Lower leg skin (tissue), 4 donors: ENCODE results near the gene C8B. TPM values are rescaled to one million over a fixed set of nuclear protein-coding genes. Genes with fewer than 3 reads are reported as not detected.

Experiments
- DNase-seq, 2 donors: peaks; one replicate each; pipeline ENCODE4 v3.0.0-alpha.2; 2019; ENCODE audit warnings: low spot score in 2 of 2
- H3K4me3 ChIP-seq: fragments of 200-600 bp; sonication (generic); 2 replicates; pipeline ENCODE4 v1.5.1; 2017; ENCODE audit warnings: mild to moderate bottlenecking, low read depth; ENCODE audit not compliant: poor library complexity, severe bottlenecking
- CTCF ChIP-seq, 3 donors: fragments of 450-650 bp; IDR thresholded peaks; one replicate each; pipeline ENCODE4 v1.5.1; 2016; ENCODE audit warnings: antibody characterized with exemption in 3 of 3, mild to moderate bottlenecking in 3 of 3, moderate library complexity in 2 of 3
- POLR2A ChIP-seq, 2 donors: fragments of 450-650 bp; IDR thresholded peaks; one replicate each; pipeline ENCODE4 v1.6.1; 2016 to 2017; ENCODE audit warnings: antibody characterized with exemption in 2 of 2, mild to moderate bottlenecking in 1 of 2, moderate library complexity in 1 of 2
- WGBS, 2 donors: methylation state at CpG; one replicate each; pipeline ENCODE4 v1.1.5; 2018; 5-methylcytosine and 5-hydroxymethylcytosine counted together
- intact Hi-C: fragments of 100-400 bp; cut with DNase I; formaldehyde crosslinking; loops from one replicate; pipeline ENCODE4 v1.15.0; 2023; ENCODE audit warnings: low total_unique reads
- total RNA-seq, 4 donors: library from RNA; depleted of rRNA; stranded (reverse); fragments of >200 nt; gene quantifications; one replicate each; pipeline ENCODE4 v1.1.0, GENCODE V29; 2016

C8B gene
- total RNA-seq, 4 donors from 2014 or later: not detected

DNA sequence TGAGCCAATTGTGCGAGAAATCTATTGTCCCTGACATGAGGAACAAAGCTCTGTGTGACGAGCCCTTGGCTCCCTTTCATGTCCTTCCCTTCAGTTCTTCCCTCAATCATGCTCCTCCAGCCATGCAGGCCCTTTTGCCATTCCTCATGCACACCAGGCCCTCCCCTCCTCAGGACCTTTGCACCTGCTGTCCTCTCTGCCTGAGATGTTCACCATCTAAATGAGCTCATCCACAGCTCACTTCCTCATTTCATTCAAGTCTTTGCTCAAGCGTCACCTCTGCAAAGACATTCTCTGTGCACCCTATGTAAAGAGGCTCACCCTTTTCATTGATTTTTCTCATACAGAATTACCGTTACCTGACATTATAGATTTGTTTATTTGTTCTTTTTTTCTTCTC, 43.7 kb downstream of the C8B start:
- WGBS, 2 donors: 88 to 89% methylated on average over 4 of the region's 4 CpGs
- no peak for TF ChIP-seq CTCF (IDR thresholded peaks at IDR 0.05)
- no peak for TF ChIP-seq POLR2A (IDR thresholded peaks at IDR 0.05)
- DNase-seq: no peak
- H3K4me3 ChIP-seq: no peak overlapping the region
- intact Hi-C loops: no loop called here

DNA sequence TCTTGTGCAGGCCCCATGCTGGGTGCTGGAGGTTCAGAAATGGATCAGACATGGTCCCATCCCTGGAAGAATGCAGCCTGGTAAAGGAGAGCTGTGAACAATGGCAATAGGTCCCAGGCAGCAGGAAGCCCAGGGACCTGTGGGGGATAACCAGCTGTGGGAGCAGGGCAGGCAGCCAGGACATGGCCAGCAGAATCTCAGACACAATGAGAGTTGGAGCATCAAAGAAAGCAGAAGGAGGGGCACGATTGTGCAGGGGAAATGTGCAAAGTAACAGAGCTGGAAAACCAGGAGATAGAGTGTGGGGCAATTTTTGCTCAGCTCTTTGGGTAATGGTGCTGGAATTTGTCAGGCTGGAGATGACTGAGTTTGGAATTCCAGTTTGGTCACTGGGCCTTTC, 44.3 kb downstream of the C8B start:
- intact Hi-C loops: no loop called here
- H3K4me3 ChIP-seq: no peak overlapping the region
- 22 to 29% methylated on average over 1 of the region's 1 CpG for WGBS, 2 donors

DNA sequence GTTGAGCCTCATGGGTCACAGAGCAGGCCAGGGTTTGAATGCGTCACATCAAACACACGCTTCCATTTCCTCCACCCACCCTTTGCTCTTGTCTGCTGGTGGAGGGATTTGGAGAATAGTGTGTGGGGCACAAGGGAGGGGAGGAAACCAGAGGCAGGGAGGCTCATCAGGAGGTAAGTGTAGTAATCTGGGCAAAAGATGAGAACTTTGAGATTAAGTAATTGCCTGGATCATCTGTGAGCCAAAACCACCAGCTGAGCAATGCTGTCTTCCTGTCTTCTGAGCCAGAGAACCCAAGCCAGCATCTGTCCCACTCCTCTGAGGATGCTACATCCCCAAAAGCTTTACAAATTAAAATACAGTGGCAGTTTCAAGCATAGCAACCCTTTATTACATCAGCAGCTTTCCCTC, 45.2 kb downstream of the C8B start:
- TF ChIP-seq CTCF (IDR thresholded peaks at IDR 0.05): no peak
- no peak for TF ChIP-seq POLR2A (IDR thresholded peaks at IDR 0.05)
- no peak for DNase-seq
- H3K4me3 ChIP-seq: no peak overlapping the region
- intact Hi-C loops: no loop called here
- WGBS, 2 donors: 66 to 68% methylated on average over 2 of the region's 2 CpGs

More for the DNA sequence above, 44.3 kb downstream of the C8B start:
- DNase-seq: no peak
- TF ChIP-seq CTCF (IDR thresholded peaks at IDR 0.05) (no peak), POLR2A (IDR thresholded peaks at IDR 0.05) (no peak)

GRCh38 chr1:56917356-56917755, 48.5 kb downstream of the C8B start:
- TF ChIP-seq POLR2A (IDR thresholded peaks at IDR 0.05): no peak
- no peak for TF ChIP-seq CTCF (IDR thresholded peaks at IDR 0.05)
- no peak for DNase-seq
- H3K4me3 ChIP-seq: no peak overlapping the region
- 74 to 84% methylated on average over 5 of the region's 5 CpGs for WGBS, 2 donors
- intact Hi-C loops: no loop called here

DNA sequence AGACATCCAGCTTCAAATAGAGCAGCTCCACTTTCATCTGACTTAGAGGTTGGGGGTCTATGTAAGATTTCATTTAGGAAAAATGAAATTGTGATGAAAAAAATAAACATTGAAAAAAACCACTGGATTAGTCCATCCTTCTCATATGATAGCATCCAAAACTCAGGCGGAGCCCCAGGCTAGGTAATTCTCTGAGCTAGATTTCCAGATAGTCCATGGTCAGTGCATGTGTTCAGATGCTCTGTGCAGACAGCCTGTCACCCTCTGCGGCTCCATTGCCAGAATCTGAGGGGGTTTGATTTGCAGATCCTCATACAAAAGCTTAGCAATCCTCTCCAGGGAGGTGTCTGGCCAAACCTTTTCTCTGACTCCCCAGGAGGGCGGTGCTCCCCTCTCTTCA, 49.2 kb downstream of the C8B start:
- no peak for DNase-seq
- H3K4me3 ChIP-seq: no peak overlapping the region
- TF ChIP-seq CTCF (IDR thresholded peaks at IDR 0.05) (no peak), POLR2A (IDR thresholded peaks at IDR 0.05) (no peak)
- WGBS, 2 donors: 82 to 92% methylated on average over 3 of the region's 3 CpGs
- intact Hi-C loops: no loop called here

DNA sequence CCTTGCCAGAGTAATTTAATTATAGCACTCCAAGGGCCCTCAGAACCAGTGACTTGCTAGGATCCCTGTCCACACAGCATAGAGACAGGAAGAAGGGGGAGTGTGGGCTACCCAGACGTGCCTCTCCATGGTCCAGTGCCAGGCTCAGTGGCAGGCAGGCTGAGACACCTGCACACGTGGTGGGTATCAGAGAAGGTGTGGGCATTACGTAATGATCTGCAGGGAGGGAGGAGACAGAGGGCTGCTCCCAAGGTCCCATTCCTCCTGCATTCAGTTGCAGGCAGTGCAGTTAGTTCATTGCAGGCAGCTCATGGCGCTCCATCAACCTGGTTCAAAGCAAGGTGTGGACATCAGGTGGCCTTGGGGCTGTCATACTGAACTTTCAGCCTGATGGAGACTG, 49.9 kb downstream of the C8B start:
- 44 to 53% methylated on average over 4 of the region's 4 CpGs for WGBS, 2 donors
- no peak for TF ChIP-seq CTCF (IDR thresholded peaks at IDR 0.05)
- no peak for TF ChIP-seq POLR2A (IDR thresholded peaks at IDR 0.05)
- no peak overlapping the region for H3K4me3 ChIP-seq
- no peak for DNase-seq
- intact Hi-C loops: no loop called here
